ENCODE measurements around the gene HDAC4.

DNA sequence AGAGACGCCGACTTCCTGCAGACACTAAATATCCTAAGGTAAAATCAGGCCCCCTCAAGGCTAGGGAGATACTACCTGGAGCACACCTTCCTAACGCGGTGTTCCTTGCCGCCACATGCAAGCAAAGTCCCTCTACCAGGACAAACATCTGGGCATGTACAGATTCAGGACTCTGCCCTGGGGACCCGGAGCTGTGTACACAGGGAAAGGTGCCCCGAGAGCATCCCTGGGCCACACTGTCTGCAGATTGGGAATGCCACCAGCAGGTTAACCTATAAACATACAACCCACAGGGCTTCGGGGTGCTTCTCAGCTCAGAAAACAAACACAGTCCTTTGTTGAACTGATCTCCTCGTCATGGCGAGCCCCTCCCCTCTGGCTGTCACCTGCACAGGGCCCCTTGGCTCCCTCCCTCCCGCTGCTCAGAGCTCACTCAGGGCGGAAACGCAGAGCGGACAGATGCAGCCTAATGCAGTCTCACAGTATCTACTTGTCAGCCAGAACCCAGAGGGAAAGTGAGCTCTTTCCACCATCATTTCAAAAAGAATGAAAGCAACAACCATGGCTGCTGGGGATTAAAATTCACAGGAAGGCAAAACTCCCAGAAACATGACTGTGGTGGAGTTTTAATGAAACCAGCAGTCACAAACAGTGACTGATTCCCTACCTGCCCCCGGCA is 218.8 kb downstream of the HDAC4 start:
- TF ChIP-seq, protein P1, sequence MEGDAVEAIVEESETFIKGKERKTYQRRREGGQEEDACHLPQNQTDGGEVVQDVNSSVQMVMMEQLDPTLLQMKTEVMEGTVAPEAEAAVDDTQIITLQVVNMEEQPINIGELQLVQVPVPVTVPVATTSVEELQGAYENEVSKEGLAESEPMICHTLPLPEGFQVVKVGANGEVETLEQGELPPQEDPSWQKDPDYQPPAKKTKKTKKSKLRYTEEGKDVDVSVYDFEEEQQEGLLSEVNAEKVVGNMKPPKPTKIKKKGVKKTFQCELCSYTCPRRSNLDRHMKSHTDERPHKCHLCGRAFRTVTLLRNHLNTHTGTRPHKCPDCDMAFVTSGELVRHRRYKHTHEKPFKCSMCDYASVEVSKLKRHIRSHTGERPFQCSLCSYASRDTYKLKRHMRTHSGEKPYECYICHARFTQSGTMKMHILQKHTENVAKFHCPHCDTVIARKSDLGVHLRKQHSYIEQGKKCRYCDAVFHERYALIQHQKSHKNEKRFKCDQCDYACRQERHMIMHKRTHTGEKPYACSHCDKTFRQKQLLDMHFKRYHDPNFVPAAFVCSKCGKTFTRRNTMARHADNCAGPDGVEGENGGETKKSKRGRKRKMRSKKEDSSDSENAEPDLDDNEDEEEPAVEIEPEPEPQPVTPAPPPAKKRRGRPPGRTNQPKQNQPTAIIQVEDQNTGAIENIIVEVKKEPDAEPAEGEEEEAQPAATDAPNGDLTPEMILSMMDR (conservative IDR thresholded peaks at IDR 0.05; ENCODE audit: low read length) = no peak
- no peak for TF ChIP-seq EZH2phosphoT487 (IDR thresholded peaks at IDR 0.05; ENCODE audit: borderline replicate concordance)

All from Loucy (cell line).